Measurements from ENCODE around the gene KRTAP19-6. TPM values are rescaled to one million over a fixed set of nuclear protein-coding genes. Genes with fewer than 3 reads are reported as not detected.
"Not testable (repeated sequence)": the region's sequence is repeated elsewhere in the genome, so short reads cannot be mapped to it uniquely, and the experiment has no call there.

The KRTAP19-6 gene, protein sequence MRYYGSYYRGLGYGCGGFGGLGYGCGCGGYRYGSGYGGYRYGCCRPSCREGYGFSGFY
- not detected in 2 replicates for total RNA-seq

DNA sequence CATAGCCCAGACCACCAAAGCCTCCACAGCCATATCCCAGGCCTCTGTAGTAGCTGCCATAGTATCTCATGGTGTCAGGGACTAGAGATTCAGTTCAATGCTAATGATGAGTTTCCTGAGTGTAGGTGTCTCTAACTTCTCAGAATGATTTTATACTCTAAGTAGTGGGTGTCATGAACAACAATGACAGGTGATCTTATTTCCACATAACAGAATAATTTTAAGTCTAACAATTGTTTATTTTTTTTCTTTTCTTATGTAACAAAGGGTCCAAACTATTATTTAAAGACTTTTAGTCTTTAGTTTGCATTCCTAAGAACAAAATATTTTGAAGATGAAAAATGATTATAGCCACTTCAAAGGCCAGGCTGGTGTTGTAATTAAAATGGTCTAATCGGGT, at the start of gene KRTAP19-6:
KRTAP19-6 (minus strand) TSS at position 101 of the 400 bp plus-strand sequence; CDS start at position 70, 31 bp downstream.
- DNase-seq (ENCODE audit: extremely low read depth, low read depth, low spot score): no peak

DNA sequence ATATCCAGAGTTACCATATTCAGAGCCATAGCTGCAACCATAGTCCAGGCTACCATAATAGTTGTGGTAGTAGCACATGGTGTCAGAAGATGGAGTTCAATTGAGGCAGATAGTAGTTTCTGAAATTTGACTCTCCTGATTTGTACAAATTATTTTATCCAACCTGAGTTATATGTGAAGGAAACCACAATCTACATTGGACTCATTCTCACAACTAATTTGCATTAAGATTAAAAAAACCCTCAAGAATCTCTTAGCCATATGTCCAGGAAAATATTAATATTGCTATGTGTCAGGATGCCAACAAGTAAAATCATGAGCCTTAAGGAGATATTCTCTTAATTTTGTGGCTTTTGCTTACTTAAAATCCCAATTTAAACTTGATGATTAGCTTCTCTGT, 48.6 kb upstream of the KRTAP19-6 start, which contains the start of gene KRTAP22-2:
KRTAP22-2 (minus strand) TSS at position 101 of the 400 bp plus-strand sequence.
- no peak for DNase-seq (ENCODE audit: extremely low read depth, low read depth, low spot score)

DNA sequence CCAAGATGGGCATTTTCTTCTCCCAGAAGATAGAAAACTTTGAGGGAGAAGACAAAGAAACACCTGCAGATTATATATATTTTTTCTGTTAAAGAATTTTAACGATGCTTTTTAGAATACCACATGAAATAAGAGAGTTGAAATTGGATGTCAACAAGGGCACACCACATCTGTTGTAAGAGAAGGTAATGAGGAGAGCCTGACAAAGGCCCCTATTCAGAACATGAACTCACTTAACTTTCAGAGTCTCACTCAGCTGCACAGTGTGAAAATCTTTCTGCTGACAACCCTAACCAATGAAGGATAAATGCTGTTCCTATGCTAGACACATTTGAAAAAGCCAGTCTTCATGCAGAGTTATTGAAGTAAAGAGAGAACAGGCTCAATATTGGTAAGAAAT, 41.2 kb upstream of the KRTAP19-6 start:
- DNase-seq (ENCODE audit: extremely low read depth, low read depth, low spot score): no peak

DNA sequence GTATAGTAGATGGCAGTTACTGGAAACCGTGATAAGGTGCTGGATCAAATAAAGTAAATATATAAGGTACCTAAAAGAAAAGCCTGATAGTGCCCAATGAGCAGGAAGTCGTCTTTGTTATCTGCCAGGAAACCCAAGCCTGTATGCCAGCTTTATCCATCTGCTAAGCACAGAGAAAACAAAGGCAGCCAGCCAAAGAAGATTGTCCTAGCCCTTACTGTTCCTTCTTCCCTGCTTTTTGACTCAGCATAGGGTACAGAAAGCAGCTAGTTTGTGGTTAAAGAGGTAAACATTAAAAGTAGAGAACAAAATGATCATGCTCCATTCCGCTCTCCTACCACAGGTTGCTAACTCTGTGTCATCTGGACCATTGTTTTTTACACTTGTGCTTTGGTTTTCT, 38.5 kb upstream of the KRTAP19-6 start:
- DNase-seq (ENCODE audit: extremely low read depth, low read depth, low spot score): no peak

DNA sequence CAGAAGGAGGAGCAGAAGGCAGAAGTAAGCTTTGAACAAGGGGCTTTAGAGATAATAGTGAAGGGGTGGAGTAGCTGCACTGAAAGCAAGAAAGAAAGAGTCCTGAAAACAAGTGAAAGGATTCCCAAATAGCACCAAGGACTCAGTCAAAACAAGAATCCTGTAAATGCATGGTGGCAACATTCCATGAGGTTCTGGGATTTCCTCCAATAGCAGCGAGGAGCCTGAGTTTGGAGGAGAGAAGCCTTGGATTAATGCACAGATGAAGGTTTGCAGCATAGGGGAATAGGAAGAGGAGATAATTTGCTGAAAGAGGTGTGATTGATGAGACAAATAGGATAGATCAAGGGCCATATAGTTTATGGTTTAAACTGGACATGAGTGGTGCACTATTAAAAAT, 37.7 kb upstream of the KRTAP19-6 start:
- DNase-seq (ENCODE audit: extremely low read depth, low read depth, low spot score): no peak

DNA sequence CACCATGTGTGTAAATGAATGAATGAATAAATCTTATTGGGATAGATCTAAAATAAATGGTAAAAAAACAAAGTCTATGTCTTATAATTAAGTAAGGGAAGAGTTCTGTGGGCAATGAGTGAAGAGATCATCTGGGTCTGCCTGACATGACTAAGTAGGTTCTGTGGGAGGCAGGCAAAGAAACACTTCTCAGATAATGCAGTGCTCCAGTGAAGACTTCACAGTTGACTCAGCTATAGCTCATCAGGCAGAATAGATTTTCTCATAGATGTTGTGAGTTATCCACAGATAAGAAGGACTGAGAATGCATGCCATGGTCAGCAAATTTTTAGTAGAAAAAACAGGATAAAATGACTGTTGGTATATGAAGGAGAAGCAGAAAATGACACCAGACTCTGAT, 36.1 kb upstream of the KRTAP19-6 start:
- no peak for DNase-seq (ENCODE audit: extremely low read depth, low read depth, low spot score)

DNA sequence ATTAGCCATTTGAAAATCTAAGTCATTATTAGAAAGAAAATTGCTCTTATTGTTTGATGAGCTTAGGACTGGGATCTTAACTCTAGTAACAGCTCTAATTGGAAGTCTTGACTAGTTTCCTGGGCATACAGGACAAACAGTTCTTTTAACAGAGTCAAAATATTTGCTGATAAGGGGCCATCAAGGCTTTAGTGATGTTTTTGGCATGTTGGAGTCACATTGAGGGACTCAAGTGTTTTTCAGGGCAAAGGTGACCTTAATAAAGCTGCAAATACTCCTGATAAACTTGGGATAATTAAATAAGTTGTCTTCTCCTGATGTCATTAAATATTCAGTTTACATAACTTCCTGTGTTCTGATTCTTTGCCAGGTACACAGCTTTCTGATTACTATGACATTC, 26.0 kb upstream of the KRTAP19-6 start:
- DNase-seq (ENCODE audit: extremely low read depth, low read depth, low spot score): no peak

DNA sequence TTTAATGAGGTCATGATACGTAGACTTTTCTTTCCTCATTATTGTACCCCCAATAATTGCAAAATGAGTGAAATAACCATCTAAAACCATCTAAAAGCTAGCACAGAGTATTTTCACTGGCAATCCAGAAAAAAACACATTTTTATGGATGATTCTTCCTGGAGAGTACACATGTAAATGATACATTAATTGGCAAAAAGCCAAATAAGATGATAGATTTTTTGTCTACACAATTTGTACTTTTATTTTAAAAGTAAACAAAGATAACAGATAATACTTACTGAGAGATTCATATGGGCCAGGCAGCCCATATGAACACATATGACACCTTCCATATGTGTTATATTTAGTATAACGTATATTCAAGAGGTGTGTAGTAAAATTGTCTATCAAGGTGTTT, 22.0 kb upstream of the KRTAP19-6 start:
- DNase-seq (ENCODE audit: extremely low read depth, low read depth, low spot score): no peak

DNA sequence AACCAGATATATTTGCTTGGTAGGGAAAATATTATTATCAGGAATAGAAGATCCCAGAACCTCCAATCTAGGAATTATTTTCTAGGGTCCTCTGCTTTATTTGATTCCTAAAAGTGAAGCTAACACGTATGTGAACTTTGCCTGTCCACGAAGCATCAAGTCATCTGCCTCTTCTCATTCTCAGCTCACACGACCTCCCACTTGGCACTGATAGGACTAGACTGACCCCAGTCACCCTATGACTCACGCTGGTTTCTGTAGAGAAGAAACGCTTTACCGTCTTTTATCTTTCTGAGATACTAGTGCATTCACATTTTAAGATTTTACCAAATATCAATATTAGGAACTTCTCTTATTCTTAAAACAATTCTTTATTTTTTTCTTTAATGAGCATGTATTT, 21.4 kb upstream of the KRTAP19-6 start:
- DNase-seq (ENCODE audit: extremely low read depth, low read depth, low spot score): no peak

DNA sequence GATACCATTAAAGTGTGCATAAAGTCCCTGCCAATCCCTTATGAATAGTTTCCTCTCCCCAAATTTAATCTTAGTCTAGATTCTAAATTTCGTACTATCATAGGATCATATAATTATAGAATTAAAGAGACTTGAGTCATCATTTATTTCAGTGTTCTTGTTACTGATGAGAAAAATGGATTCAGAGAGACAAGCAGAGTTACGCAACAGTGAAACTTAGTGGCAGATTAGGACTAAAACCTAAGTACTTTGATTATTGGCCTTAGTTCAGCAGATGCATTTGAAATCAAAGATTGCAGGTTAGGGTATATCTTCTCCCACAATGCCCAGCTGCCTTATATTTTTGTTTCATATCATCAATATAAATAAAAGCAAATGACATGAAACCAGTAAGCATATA, 20.3 kb upstream of the KRTAP19-6 start:
- DNase-seq (ENCODE audit: extremely low read depth, low read depth, low spot score): no peak

DNA sequence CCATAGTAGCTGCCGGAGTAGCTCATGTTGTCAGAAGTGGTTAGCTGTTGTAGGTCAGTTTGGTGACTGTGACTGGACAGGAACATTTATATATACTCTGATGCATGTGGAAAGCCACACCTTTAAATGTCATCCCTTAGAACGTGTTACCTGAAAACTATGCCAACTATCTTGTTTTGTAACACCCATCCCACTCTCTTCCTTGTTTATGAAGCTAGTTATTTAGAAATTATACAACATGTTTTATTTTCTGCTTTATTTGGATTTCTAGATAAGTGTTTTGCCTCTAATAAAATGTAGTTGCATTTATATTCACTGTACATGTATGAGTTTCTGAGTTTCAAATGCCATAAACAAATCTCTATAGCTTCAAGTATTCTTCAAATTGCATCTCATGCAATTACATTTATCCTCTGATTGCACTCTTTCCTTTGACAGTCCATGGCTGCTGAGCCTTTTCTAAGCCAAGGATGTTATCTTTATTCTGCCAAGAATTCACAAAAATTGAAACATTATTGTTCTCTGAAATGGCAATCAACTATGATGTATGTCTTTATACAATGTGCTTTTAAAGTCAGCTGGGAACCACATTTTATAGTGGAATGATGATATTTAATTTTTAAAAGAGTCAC, 19.7 kb upstream of the KRTAP19-6 start, which contains the start of gene KRTAP19-7:
KRTAP19-7 (minus strand) TSS at position 51 of the 632 bp plus-strand sequence; CDS start at position 26, 25 bp downstream.
- no peak for DNase-seq (ENCODE audit: extremely low read depth, low read depth, low spot score)

DNA sequence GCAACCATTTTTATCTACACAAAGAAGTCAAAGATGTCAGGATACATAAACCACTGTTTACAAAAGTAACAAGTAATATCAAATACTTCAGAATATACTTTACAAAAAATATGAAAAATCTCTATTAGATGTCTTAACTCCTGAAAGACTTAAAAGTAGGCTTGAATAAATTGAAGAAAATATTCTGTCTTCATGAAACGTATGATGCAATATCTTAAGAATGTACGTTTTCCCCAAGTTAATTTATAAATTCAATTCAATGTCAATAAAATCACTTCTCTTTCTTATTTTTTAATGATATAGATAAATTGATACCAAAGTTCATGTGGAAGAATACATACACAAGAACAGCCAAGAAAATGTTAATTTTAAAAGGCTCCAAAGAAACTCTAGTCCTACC, 13.4 kb upstream of the KRTAP19-6 start:
- DNase-seq (ENCODE audit: extremely low read depth, low read depth, low spot score): no peak

DNA sequence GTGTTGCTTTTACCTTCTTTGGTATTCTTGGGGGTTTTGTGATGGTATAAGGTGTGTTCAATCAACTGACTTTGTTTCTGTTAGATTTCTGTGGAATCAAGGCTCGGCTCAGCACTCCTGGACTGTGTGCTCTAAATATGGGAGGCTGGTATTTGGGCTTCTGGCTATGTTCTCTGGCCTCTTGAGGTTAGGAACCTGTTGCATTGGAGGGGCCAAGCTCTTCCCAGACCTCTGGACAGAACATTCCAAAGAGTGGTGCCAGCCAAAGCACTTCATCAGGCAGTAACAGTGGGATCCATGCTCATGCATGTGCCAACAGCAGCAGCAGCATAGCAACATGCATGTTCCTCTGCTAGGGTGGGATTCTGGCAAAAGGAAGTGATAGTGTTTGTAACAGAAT, 11.1 kb upstream of the KRTAP19-6 start:
- no peak for DNase-seq (ENCODE audit: extremely low read depth, low read depth, low spot score)

DNA sequence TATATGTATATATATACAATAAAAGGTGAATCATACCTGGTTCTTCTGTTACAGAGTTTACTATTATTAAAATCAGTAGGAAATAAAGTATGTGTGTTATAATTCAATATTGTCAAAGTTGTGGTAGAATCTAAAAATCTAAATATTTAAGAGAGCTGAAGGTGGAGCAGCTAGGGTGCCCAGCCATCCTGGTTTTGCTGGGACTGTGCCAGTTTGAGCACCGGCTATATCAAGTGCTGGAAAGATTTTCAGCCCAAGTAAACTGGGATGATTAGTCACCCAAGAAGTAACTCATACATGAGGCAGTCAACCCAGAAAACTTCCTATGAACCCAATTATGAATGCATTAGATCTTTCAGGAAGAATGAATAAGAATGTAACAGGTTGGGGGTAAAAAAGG, 22.8 kb downstream of the KRTAP19-6 start:
- DNase-seq (ENCODE audit: extremely low read depth, low read depth, low spot score): no peak

DNA sequence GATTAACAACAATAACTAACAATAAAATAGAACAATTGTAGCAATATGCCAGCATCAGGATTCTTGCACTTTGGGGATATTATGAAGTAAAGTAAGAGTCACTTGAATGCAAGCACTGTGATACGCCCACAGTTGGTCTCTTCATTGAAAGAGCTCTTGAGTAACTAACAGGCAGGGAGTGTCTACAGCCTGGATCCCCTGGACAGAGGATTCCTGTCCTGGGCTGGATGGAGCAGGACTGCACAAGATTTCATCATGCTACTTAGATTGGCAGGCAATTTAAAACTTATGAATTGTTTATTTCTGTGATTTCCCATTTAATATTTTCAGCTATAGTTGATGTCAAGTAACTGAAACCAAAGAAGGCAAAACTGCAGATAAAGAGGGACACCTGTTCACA, 26.0 kb downstream of the KRTAP19-6 start:
- no peak for DNase-seq (ENCODE audit: extremely low read depth, low read depth, low spot score)

DNA sequence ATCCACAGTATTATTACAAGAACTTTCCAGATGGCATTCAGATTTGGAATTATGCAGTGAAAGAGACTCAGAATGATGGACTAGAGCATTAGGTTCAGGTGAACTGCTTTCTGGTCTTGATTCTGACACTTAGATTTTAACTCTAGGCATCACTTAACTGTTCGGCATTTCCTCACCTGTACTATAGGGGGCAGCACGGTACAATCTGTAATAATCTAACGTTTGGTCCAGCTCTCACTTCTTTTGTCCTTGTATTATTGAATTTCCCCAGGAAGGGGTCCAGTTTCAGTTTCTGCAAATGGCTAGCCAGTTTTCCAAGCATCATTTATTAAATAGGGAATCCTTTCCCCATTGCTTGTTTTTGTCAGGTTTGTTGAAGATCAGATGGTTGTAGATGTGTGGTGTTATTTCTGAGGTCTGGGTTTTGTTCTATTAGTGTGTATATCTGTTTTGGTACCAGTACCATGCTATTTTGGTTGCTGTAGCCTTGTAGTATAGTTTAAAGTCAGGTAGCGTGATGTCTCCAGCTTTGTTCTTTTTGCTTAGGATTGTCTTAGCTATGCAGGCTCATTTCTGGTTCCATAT, 36.0 kb downstream of the KRTAP19-6 start:
- not testable (repeated sequence) for DNase-seq (ENCODE audit: extremely low read depth, low read depth, low spot score)

DNA sequence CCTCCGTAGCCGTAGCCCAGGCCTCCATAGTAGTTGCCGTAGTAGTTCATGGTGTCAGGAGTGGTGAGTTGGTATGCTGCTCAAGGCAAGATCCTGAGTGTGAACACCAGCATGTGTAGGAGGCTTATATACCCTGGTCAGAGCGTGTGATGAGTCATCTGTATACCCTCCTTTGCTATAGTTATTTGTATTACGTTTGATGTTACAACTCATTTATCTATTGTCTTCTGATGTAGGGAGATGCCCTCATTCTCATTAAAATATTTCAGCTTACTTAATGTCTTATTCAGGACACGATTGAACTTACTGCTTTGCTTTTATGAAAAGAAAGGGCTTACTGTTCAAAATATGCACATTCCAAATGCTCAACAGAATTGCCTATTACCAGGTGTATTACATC, 39.6 kb downstream of the KRTAP19-6 start, which contains the start of gene KRTAP19-5:
KRTAP19-5 (minus strand) TSS at position 101 of the 400 bp plus-strand sequence; CDS start at position 50, 51 bp downstream.
- DNase-seq (ENCODE audit: extremely low read depth, low read depth, low spot score): no peak

DNA sequence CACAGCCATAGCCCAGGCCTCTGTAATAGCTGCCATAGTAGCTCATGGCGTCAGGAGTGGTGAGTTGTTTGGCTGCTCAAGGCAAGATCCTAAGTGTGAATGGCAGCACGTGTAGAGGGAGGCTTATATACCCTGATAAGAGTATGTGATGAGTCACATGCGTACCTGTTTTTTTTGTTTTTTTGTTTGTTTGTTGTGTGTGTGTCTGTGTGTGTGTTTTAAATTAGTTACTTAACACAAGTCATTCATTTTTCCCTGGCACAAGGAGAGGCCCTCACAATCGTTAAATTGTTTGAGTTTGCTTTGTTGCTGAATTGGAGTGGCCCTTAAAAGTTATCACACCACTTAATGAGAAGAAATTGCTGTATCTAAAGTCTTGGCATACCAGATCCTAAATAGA, 44.6 kb downstream of the KRTAP19-6 start, which contains the start of gene KRTAP19-4:
KRTAP19-4 (minus strand) TSS at position 101 of the 400 bp plus-strand sequence; CDS start at position 46, 55 bp downstream.
- no peak for DNase-seq (ENCODE audit: extremely low read depth, low read depth, low spot score)

DNA sequence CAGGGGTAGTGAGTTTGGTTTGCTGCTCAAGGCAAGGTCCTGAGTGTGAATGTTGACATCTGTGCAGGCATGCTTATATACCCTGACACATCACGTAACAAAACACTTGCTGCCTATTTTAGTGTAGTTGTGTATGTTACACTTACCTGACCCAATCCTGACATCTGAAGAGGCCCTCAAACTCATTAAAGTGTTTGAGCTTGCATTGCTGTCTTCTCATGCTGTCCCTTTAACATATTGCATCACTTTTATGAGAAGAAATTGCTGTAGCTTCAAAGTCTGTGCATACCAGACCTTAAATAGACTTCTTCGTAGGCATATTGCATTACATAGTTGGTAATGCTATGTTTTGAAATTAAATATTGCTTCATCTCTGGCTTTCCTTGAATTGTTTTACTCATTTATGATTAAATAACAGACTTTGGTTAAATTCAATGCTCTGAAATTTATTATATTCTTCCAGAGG, 49.7 kb downstream of the KRTAP19-6 start, which contains the start of gene KRTAP19-3:
KRTAP19-3 (minus strand) TSS at position 51 of the 466 bp plus-strand sequence. CDS start 56 bp downstream, outside the sequence.
- DNase-seq (ENCODE audit: extremely low read depth, low read depth, low spot score): no peak
